PC-9 (cell line): ENCODE results near the gene RRP1. TPM values are rescaled to one million over a fixed set of nuclear protein-coding genes. Genes with fewer than 3 reads are reported as not detected.

Experiments
- BruUV-seq: library from RNA; stranded (reverse); fragments of 400-500 nt; replicated peaks from 2 replicates; lab custom pipeline; 2021; lab: Mats Ljungman, UMichigan
- CTCF ChIA-PET: fragments of 300-600 bp; sonication (Branson Sonifier 250); formaldehyde crosslinking; loops from one replicate; lab custom pipeline; 2022; ENCODE audit warnings: antibody characterized with exemption; lab: Charles Lee
- POLR2A ChIA-PET: fragments of 300-600 bp; sonication (Branson Sonifier 250); formaldehyde crosslinking; loops from one replicate; lab custom pipeline; 2022; ENCODE audit warnings: antibody characterized with exemption; ENCODE audit not compliant: unreplicated experiment; lab: Charles Lee
- DNase-seq, 2 experiments: peaks; one replicate each; pipeline versions ENCODE4 v3.0.0 to v3.0.0-alpha.2; 2015 to 2022; ENCODE audit warnings: mixed read lengths in 1 of 2
- H2AFZ ChIP-seq: fragments of 200-600 bp; sonication (generic); 2 replicates; pipeline ENCODE4 v1.8.1; 2017; ENCODE audit warnings: antibody characterized with exemption
- H3F3A ChIP-seq: fragments of 200-600 bp; sonication (generic); 2 replicates; pipeline ENCODE4 v1.8.1; 2017; ENCODE audit warnings: antibody characterized with exemption, mild to moderate bottlenecking, low read depth; ENCODE audit not compliant: insufficient read depth
- H3K27ac ChIP-seq: fragments of 200-600 bp; sonication (generic); 2 replicates; pipeline ENCODE4 v1.6.1; 2016; ENCODE audit warnings: mixed run types
- H3K27me3 ChIP-seq: fragments of 200-600 bp; sonication (generic); 2 replicates; pipeline ENCODE4 v1.6.1; 2016; ENCODE audit warnings: low read depth, mixed run types; ENCODE audit not compliant: insufficient read depth
- H3K36me3 ChIP-seq: fragments of 200-600 bp; sonication (generic); 2 replicates; pipeline ENCODE4 v1.6.1; 2016; ENCODE audit warnings: low read depth, mixed run types
- H3K4me1 ChIP-seq: fragments of 200-600 bp; sonication (generic); replicated peaks from 2 replicates; pipeline ENCODE4 v1.6.1; 2016; ENCODE audit warnings: mixed run types; ENCODE audit not compliant: insufficient read depth
- H3K4me2 ChIP-seq: fragments of 200-600 bp; sonication (generic); 2 replicates; pipeline ENCODE4 v1.6.1; 2017; ENCODE audit warnings: mixed run types
- H3K4me3 ChIP-seq: fragments of 200-600 bp; sonication (generic); 2 replicates; pipeline ENCODE4 v1.6.1; 2016; ENCODE audit warnings: mixed run types
- H3K79me2 ChIP-seq: fragments of 200-600 bp; sonication (generic); 2 replicates; pipeline ENCODE4 v1.6.1; 2017; ENCODE audit warnings: low read depth, mixed run types
- H3K9me2 ChIP-seq: fragments of 200-600 bp; sonication (generic); 2 replicates; pipeline ENCODE4 v1.8.1; 2017; ENCODE audit warnings: mild to moderate bottlenecking; ENCODE audit not compliant: insufficient read depth
- H3K9me3 ChIP-seq: fragments of 200-600 bp; sonication (generic); 2 replicates; pipeline ENCODE4 v1.8.1; 2016; ENCODE audit warnings: low read depth; ENCODE audit not compliant: insufficient read depth
- H4K20me1 ChIP-seq: fragments of 200-600 bp; sonication (generic); 2 replicates; pipeline ENCODE4 v1.8.1; 2017; ENCODE audit not compliant: insufficient read depth
- EZH2 ChIP-seq: fragments of 200-600 bp; sonication (generic); IDR thresholded peaks from 2 replicates; pipeline ENCODE4 v1.8.0; 2017; ENCODE audit warnings: antibody characterized with exemption, low read depth
- intact Hi-C: fragments of 100-400 bp; cut with micrococcal nuclease; formaldehyde crosslinking; loops from one replicate; pipeline ENCODE4 v1.10.0; 2022; ENCODE audit not compliant: unreplicated experiment
- total RNA-seq: library from RNA; stranded (reverse); gene quantifications from 2 replicates; pipeline ENCODE4 v1.2.3, GENCODE V29; 2021
- TF ChIP-seq, protein P1 (sequence below): fragments of 200-600 bp; sonication (generic); conservative IDR thresholded peaks from 2 replicates; pipeline ENCODE4 v1.6.1; 2017; ENCODE audit warnings: mixed run types, antibody characterized with exemption, mild to moderate bottlenecking, moderate library complexity

Gene RRP1
- total RNA-seq, 1 experiment from 2014 or later = 24.9 TPM

DNA sequence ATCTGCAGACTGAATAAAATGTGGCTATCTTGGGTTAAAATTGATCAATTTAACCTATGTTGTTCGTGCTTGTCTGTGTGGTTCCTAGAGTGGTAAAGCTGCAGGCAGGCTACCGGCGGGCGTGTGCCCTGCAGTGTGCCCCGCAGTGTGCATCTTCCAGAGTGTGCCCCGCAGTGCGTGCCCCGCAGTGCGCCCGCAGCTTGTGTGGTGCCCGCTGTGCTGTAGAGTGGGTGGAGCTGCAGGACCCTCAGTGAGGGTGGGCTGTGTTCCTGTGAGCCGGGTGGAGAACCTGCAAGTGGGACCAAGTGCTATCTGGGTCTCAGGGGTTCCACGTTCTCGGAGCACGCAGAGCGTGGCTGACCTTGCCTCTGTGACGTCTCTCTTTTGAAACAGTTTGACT, 10.7 kb downstream of the RRP1 start:
- BruUV-seq = no TSS peak

DNA sequence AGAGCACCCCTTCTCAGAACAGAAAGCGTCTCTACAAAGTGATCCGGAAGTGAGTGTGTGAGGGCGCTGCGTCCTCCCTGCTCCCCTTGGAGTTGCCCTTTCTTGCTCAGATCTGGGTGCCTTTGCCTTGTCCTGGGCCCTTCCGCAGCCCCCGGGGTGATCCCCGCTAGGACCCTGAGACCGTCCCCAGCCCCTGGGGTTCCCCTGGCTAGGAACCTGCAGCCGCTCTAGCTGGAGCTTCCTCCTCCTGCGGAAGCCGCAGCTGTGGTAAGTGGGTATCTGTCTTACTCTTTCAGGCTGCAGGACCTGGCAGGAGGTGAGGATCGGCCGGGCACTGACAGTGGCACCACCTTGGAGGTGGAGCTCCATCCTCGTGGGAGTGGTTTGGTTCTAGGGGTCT, 11.2 kb downstream of the RRP1 start:
- H3K4me1 ChIP-seq = no peaks in the 10 kb centered on the region
- CTCF ChIA-PET = no interaction called here
- TF ChIP-seq, protein P1, sequence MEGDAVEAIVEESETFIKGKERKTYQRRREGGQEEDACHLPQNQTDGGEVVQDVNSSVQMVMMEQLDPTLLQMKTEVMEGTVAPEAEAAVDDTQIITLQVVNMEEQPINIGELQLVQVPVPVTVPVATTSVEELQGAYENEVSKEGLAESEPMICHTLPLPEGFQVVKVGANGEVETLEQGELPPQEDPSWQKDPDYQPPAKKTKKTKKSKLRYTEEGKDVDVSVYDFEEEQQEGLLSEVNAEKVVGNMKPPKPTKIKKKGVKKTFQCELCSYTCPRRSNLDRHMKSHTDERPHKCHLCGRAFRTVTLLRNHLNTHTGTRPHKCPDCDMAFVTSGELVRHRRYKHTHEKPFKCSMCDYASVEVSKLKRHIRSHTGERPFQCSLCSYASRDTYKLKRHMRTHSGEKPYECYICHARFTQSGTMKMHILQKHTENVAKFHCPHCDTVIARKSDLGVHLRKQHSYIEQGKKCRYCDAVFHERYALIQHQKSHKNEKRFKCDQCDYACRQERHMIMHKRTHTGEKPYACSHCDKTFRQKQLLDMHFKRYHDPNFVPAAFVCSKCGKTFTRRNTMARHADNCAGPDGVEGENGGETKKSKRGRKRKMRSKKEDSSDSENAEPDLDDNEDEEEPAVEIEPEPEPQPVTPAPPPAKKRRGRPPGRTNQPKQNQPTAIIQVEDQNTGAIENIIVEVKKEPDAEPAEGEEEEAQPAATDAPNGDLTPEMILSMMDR = no peak
- TF ChIP-seq EZH2 = no peak
- H3K36me3 ChIP-seq = no peaks in the 10 kb centered on the region; the same call in 1 of the 2 replicates
- H3F3A ChIP-seq = no peaks in the 10 kb centered on the region
- POLR2A ChIA-PET = no interaction called here
- no peak overlapping the region for H3K4me2 ChIP-seq
- no peak for DNase-seq
- no peaks in the 10 kb centered on the region; the same call in 1 of the 2 replicates for H4K20me1 ChIP-seq
- no peaks in the 10 kb centered on the region for H3K27me3 ChIP-seq
- BruUV-seq = no TSS peak
- H3K4me3 ChIP-seq = no peak overlapping the region
- H3K9me3 ChIP-seq = no peaks in the 10 kb centered on the region
- H3K9me2 ChIP-seq = no peaks in the 10 kb centered on the region
- H3K27ac ChIP-seq = no peak overlapping the region
- intact Hi-C loops = no loop called here
- no peaks in the 10 kb centered on the region for H3K79me2 ChIP-seq
- H2AFZ ChIP-seq = no peak overlapping the region

More for the DNA sequence above, 10.7 kb downstream of the RRP1 start:
- intact Hi-C loops = no loop called here
- H3K9me2 ChIP-seq = no peaks in the 10 kb centered on the region
- no peak overlapping the region for H3K4me2 ChIP-seq
- no peaks in the 10 kb centered on the region for H3K4me1 ChIP-seq
- CTCF ChIA-PET = no interaction called here
- H3F3A ChIP-seq = no peaks in the 10 kb centered on the region
- no peaks in the 10 kb centered on the region; the same call in 1 of the 2 replicates for H3K36me3 ChIP-seq
- TF ChIP-seq EZH2 = no peak
- TF ChIP-seq, protein P1 = no peak
- no peaks in the 10 kb centered on the region; the same call in 1 of the 2 replicates for H4K20me1 ChIP-seq
- no peak overlapping the region for H2AFZ ChIP-seq
- no peak overlapping the region for H3K4me3 ChIP-seq
- H3K79me2 ChIP-seq = no peaks in the 10 kb centered on the region; the same call in 1 of the 2 replicates
- H3K9me3 ChIP-seq = no peaks in the 10 kb centered on the region
- no peak overlapping the region for H3K27ac ChIP-seq
- no peak for DNase-seq
- no peaks in the 10 kb centered on the region for H3K27me3 ChIP-seq
- POLR2A ChIA-PET = no interaction called here

DNA sequence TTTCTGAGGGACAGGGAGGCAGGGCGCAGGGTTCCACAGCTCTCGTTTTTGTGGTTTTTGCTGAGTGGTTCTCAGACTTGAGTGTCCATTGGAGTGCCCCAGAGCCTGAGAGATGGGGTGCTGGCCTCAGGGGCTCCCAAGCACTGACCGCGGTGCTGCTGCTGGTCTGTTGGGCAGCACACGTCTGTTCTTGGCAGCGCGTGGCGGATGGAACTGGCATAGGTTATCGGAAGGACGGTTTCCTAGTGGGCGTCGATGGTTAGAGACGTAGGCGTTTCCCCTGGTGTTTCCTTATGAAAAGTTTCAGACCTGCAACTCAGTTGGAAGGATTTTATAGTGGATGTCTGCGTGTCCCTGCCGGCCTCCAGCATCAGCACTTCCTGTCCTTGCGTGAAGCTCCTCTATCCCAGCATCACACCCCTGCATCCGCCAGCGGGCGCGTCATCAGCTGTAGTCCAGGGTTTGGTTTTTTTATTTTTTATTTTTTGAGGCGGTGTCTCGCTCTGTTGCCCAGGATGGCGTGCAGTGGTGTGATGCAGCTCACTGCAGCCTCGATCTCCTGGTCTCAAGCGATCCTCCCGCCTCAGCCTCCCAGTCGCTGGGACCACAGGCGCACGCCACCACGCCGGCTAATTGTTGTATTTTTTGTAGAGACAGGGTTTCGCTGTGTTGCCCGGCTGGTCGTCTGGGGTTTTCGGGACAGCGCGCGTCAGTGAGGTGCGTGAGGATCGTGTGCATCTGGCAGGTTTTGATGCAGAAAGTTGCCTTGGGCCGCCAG, 11.8 kb downstream of the RRP1 start:
- Histone ChIP-seq H3K4me1 (no peaks in the 10 kb centered on the region), H3K36me3 (no peaks in the 10 kb centered on the region; the same call in 1 of the 2 replicates), H3K79me2 (no peaks in the 10 kb centered on the region), H3K9me3 (no peaks in the 10 kb centered on the region), H2AFZ (no peak overlapping the region), H3K27me3 (no peaks in the 10 kb centered on the region), H3K4me3 (no peak overlapping the region), H3K4me2 (no peak overlapping the region), H3F3A (no peaks in the 10 kb centered on the region), H3K9me2 (no peaks in the 10 kb centered on the region), H3K27ac (no peak overlapping the region), H4K20me1 (no peaks in the 10 kb centered on the region)
- no peak for DNase-seq
- no TSS peak for BruUV-seq
- intact Hi-C loops = no loop called here
- CTCF ChIA-PET = no interaction called here
- POLR2A ChIA-PET = no interaction called here
- TF ChIP-seq EZH2 = no peak
- TF ChIP-seq, protein P1 = no peak
